GM18951 (cell line): ENCODE data around the gene CACNA1E.

Experiments
- POLR2A ChIP-seq: IDR thresholded peaks from 4 replicates; pipeline ENCODE4 v1.6.1; 2011; ENCODE audit warnings: mild to moderate bottlenecking; ENCODE audit not compliant: insufficient read length, insufficient read depth; ENCODE audit errors: extremely low read depth
- in situ Hi-C: fragments of 300-500 bp; cut with MboI; formaldehyde crosslinking; loops from one replicate; pipeline ENCODE4 v1.12.0; 2022; ENCODE audit warnings: low sequenced_read_pairs, mixed read lengths, inconsistent platforms; ENCODE audit not compliant: unreplicated experiment

The CACNA1E gene

DNA sequence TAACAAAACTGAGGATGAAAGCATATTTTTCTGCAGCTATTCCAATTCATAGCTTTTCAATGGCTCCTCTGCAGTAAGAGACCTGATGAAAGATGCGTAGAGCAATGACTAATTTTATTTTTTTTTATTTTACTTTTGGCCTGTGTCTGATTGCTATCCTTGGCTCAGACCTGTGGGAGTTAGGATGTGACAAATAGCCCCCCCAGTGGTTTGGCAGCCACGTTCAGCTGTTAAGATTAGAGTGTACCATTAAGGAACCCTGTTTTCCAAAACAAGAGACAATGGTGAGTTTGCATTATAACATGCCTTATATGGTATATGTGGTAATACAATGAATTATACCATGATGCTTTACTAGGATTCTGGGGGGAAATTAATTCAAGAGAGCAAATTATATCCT, 264.7 kb downstream of the CACNA1E start:
- in situ Hi-C loops: no loop called here
- TF ChIP-seq POLR2A: no peak

DNA sequence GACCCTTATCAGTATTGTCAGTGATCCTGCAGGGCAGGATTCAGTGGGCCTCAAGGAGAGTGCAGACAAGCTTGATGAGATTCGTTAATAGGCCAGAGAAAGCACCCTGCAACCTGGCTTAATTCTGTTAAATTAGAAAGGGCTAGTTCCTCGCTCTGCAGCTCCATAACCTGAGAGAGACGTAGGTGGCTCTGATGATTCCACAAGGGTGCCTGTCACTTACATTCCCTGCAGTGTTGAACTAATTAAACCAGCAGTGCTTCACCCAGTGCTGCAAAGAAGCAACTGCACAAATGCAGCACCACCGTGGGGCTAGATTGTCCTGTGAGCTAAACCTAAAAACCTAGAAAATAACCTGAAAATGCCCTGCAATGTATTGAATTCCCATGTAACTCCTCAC, 270.8 kb downstream of the CACNA1E start:
- TF ChIP-seq POLR2A: no peak
- in situ Hi-C loops: no loop called here

DNA sequence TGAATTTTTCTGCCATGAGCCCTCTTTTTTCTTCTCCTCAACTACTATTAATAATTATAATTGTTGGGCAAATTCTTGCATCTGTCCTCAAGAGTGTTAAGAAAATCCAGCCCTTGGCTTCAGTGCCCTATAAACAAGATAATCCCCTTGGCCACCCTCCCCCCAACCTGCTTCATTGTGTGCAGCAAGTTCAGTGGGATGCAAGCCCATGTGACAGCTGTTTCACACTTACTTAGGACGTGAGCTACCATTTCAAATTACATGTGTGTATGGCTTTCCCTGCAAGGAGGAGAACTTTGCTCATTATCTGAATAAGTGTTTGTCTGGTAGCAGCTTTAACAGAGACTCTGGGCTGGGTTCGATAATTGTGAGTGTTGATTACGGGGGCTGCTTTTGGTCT, 276.2 kb downstream of the CACNA1E start:
- in situ Hi-C loops: no loop called here
- no peak for TF ChIP-seq POLR2A

DNA sequence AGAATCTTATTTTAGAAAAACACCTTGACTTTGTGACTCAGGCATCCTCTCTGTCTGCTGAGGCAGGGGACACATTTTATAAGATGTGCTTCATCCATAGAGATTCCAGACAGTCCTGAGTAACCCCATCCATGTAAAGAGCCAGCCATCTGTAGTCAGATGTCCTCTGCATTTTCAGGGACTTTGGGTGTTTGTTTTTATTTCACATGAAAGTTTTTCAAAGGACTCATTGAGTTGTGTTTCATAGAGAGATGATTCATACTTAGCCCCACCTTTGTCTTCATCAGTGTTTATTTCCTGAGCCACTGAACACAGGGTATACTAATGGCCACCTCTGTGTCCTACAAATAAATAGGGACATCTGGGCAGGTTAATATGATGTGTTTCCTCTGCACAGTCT, 280.4 kb downstream of the CACNA1E start:
- no peak for TF ChIP-seq POLR2A
- in situ Hi-C loops: no loop called here

DNA sequence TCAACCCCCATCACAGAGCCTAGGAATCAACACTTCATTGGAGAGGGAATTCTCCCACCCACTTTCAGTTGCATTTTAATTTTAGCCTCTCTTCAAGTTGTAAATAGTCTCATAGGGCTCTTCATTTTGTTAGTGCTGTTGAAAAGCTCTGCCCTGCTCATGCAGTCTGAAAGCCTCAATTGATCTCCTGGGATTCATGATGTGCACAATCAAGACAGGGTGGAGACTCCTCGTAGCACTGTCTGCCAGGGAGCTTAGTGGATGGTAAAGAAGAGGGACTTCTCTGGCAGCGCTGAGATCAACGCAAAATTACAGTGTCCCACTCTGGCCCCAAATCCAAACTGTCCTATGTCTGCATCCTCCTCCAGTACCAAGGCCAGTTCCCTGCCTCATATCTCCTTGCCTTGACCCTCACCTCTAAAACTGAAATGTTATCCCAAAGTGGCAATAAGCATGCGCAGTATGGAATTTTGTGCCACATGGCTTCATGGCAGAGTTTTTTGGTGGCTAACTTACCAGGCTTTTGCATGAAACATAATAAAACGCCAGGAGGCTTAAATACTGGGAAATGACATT, 282.2 kb downstream of the CACNA1E start:
- no peak for TF ChIP-seq POLR2A
- in situ Hi-C loops: no loop called here

DNA sequence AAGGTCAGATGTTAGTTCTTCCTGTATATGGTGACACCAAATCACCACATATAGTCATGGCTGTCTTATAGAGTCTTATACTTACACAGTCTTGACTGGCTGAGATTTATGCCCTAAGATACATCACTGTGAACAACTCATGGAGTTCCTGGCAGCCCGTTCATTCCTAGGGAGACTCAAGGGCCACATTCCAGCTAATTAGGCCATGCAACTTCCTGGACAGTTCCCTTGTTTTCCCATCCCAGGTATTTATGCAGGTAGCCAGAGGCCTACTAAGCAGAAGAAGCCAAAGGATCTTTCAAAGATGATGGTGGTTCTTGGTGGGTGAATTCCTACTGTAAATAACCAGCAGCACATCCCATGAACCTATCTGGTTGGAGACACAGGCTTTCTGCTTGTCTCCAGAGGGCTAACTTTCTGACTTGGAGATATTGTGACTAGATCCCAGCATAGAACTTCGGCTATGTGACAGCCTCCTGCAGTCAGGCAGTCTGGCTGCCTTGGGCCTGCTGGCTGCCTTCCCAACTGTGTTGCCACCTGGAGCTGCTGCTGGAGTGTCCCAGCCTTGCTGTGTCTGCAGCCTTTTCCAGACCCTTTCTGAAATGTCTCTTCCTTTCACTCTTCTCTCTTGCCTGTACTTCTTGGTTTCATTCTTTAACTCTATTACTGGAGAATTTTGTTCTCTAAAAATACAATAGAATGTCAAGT, 283.8 kb downstream of the CACNA1E start:
- TF ChIP-seq POLR2A: no peak
- in situ Hi-C loops: no loop called here

DNA sequence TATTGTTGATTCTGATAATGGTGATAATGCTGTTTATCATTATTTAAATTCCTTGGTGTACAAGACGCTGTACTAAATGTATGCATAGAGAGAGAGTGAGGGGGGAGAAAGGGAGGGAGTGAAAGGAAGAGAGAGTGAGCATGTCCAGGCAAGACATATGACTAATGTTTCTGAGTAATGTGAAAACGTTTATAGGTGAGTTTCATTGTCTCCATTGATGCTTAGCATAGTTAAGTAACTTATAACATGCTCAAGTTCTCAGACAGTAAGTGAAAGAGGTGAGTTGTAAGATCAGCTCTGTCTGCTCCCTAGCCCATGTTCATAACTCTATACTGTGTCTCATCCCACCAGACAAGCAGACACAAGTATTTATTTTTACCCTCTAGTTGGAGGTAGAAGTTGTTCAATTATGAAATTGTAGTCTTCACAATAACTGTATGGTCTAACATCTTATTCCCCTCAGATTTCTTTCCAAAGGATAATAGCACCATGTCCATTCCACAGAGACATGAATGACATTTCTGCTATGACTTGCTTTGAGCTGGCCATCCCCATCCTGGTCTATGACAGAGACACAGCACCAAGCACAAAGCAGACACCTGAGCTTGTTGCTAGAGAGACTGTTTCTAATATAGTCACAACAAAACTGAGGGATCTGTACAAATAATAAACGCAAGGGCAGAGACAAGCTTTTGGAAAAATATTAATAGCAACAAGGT, 285.1 kb downstream of the CACNA1E start:
- TF ChIP-seq POLR2A: no peak
- in situ Hi-C loops: no loop called here

DNA sequence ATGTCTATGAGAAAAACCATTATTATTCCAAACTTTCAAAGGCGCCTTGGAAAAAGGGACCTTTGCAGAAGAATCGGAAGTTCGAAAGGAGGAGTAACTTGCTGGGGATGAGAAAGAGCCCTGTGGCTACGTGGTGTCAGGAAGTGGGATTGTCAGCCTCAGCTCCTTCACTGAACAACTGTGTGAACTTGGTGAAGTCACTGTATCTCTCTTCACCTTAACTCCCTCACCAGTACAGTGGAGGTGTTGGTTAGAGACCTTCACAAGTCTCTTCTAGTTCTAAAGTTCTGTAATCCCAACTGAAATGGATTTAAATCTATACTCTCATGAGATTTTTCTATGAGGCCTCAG, 285.6 kb downstream of the CACNA1E start:
- in situ Hi-C loops: no loop called here
- no peak for TF ChIP-seq POLR2A

DNA sequence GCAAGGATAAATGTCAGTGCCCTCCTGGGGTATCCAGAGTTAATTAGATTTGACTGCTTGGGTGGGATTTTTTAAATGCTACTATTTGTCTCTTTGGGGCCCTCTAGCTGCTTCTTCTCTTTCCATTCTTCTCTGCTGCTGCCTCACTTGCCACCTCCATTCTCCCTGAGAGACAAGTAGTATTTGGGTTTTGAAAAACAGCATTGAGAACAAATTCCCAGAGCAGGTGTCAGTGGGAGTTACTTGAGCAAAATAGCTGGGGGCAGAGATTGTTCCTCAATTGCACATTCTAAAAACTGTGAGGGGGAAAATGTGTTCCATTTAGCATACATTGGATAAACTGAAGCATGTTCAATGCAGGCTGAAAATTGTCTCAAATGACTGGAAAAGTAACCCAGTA, 286.5 kb downstream of the CACNA1E start:
- no peak for TF ChIP-seq POLR2A
- in situ Hi-C loops: no loop called here

DNA sequence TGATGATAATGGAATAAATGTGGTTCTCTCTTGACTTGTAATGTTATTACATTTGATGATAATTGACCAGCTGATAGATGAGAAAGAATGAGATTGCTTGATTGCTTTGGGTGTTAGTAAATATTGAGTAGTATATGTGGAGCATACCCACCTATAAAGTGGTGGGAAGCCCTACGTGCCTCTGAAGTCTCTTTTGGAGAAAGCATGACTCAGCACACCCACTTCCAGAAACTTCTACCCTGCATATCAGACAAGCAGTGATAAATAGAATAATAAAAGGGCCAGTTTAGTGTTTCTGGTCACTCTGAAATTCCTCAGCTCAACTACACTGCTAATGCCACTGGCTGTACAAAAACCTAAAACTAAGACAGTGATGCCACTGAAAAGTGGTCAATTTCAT, 289.4 kb downstream of the CACNA1E start:
- no peak for TF ChIP-seq POLR2A
- in situ Hi-C loops: no loop called here

DNA sequence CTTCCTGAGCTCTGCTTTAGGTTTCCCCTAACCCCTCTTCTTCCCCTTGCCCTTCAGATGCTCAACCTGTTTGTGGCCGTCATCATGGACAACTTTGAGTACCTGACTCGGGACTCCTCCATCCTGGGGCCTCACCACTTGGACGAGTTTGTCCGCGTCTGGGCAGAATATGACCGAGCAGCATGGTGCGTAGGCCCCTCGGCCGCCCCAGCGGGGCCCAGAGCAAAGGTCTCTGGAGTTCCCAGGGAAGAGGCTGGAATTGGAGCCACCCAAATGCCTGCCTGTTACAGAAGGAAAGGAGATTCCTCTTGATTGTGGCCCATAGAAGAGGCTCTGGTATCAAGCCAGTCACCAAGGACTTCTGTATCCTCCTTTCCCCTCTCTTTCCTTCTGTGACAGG, 292.7 kb downstream of the CACNA1E start:
- in situ Hi-C loops: no loop called here
- TF ChIP-seq POLR2A: no peak

DNA sequence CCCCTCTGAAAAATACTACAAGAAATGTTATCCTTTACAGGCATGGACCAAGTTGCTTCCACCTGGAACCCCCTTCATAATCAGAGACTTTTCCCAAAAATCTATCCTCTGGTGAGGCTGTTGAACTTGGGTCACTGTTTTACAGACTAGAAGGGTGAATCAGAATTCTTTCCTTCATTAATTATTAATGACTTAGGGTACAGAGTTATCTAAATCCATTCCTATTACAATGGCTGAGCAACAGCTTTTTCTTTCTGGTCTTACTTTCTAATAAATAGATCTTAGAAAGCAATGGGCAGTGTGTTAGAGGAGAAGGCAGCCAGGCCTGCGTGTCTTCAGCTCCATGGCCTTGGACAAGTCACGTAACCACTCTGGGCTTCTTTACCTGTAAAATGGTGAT, 294.0 kb downstream of the CACNA1E start:
- TF ChIP-seq POLR2A: no peak
- in situ Hi-C loops: no loop called here

DNA sequence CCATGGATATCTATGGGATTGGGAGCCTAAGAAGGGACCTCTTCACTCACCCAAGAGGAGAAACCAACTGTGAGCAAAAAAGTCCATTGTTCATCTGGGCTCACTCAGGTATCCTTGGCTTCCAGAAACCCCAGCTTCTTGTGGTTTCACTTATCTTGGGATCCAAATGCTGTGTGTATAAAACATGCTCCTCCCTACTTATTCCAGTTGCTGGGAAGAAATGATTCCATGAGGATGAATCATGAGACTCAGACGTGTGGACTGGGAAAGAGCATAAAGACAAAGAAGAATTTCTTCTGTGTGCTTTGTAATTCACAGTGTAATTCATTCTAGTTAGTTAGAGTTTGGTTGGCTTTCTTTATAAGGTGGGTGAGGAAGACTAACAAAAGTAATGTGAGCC, 294.5 kb downstream of the CACNA1E start:
- TF ChIP-seq POLR2A: no peak

DNA sequence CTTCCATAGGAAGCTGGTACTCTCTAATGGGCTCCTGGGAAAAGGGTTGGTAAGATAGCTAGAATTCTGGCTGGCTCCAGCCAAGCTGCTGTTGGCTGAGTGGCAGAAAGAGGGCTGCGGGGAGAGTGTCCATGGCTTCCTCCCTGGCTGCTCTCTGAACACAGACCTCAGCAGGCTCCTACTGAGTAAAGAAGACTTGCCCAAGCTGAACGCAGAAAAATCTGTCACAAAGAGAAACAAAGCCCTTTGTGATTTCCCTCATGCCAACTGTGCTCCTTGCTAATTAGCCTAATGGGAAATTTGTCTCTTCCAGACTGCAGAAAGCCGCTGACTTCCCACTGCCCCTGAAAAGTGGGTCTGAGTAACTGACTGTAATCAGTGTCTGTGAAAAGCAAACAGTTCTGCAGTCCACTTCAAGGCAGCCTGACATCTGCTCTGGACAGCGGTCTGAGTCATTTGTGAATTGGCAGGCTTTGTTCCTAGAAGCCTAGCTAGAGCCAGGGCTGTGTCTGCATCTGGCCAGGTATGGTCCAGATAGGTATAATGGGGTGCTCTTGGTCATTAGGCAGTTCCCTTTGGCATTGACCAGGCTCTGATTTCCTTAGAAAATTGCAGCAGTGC, 295.4 kb downstream of the CACNA1E start:
- no peak for TF ChIP-seq POLR2A
- in situ Hi-C loops: no loop called here

More for the DNA sequence above, 294.5 kb downstream of the CACNA1E start:
- in situ Hi-C loops: no loop called here
